Cardiac muscle cell (in vitro differentiated cells and primary cell): Measurements from ENCODE around the gene DNAH12. TPM values are rescaled to one million over a fixed set of nuclear protein-coding genes. Genes with fewer than 3 reads are reported as not detected.
"Not testable (repeated sequence)": the region's sequence is repeated elsewhere in the genome, so short reads cannot be mapped to it uniquely, and the experiment has no call there.

Experiments
- DNase-seq, 2 donors: peaks; one replicate each; pipeline versions ENCODE4 v3.0.0 to v3.0.0-alpha.2; 2010 to 2017; ENCODE audit warnings: low read depth in 1 of 2, low spot score in 1 of 2
- H3K27ac ChIP-seq: fragments of 200-600 bp; sonication (generic); 2 replicates; pipeline ENCODE4 v1.5.1; 2016
- H3K27me3 ChIP-seq: fragments of 200-600 bp; sonication (generic); 2 replicates; pipeline ENCODE4 v1.6.0; 2016; ENCODE audit warnings: control low read depth
- H3K36me3 ChIP-seq: fragments of 200-600 bp; sonication (generic); 2 replicates; pipeline ENCODE4 v1.5.1; 2016; ENCODE audit warnings: control low read depth
- H3K4me1 ChIP-seq: fragments of 200-600 bp; sonication (generic); 2 replicates; pipeline ENCODE4 v1.8.1; 2017; ENCODE audit warnings: low read depth, mild to moderate bottlenecking, mixed run types
- H3K4me3 ChIP-seq: fragments of 200-600 bp; sonication (generic); 2 replicates; pipeline ENCODE4 v1.5.1; 2016; ENCODE audit warnings: mild to moderate bottlenecking
- H3K9me3 ChIP-seq: fragments of 200-600 bp; sonication (generic); 2 replicates; pipeline ENCODE4 v1.5.1; 2017; ENCODE audit warnings: low read depth, mild to moderate bottlenecking, control low read depth
- polyA plus RNA-seq: library from polyadenylated mRNA; unstranded; fragments of >200 nt; fragmentation: Nextera tagmentation; extraction: Ambion mirVana; gene quantifications from 2 replicates; pipeline ENCODE4 v1.2.1, GENCODE V29; 2016
- total RNA-seq: library from RNA; depleted of rRNA; stranded (reverse); fragments of >200 nt; gene quantifications from 2 replicates; pipeline ENCODE4 v1.2.3, GENCODE V29; 2016
- TF ChIP-seq, protein P1 (sequence below): IDR thresholded peaks from 2 replicates; pipeline ENCODE4 v1.5.1; 2012; ENCODE audit warnings: low read depth, mild to moderate bottlenecking, low read length

DNAH12 gene
- total and polyA plus RNA-seq, 2 experiments from 2014 or later = 0.57 to 0.71 TPM

DNA sequence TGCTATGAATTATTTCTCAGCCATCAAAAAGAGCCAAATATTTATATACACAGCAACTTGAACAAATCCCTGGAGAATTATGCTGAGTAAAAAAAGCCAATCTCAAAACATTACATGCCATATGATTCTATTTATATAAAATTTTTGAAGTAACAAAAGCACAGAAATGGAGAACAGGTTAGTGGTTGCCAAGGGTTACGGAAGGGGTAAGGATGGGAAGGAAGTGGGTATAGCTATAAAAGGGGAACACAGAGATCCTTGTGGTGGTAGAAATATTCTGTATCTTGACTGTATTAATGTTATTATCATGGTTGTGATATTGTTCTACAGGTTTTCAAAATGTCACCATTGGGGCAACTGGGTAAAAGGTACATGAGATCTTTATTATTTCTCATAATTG lies 189.4 kb downstream of the DNAH12 start:
- Histone ChIP-seq H3K27me3 (no peaks in the 10 kb centered on the region), H3K4me1 (no peaks in the 10 kb centered on the region), H3K27ac (no peak overlapping the region), H3K9me3 (no peaks in the 10 kb centered on the region), H3K4me3 (no peak overlapping the region), H3K36me3 (no peaks in the 10 kb centered on the region)
- TF ChIP-seq, protein P1, sequence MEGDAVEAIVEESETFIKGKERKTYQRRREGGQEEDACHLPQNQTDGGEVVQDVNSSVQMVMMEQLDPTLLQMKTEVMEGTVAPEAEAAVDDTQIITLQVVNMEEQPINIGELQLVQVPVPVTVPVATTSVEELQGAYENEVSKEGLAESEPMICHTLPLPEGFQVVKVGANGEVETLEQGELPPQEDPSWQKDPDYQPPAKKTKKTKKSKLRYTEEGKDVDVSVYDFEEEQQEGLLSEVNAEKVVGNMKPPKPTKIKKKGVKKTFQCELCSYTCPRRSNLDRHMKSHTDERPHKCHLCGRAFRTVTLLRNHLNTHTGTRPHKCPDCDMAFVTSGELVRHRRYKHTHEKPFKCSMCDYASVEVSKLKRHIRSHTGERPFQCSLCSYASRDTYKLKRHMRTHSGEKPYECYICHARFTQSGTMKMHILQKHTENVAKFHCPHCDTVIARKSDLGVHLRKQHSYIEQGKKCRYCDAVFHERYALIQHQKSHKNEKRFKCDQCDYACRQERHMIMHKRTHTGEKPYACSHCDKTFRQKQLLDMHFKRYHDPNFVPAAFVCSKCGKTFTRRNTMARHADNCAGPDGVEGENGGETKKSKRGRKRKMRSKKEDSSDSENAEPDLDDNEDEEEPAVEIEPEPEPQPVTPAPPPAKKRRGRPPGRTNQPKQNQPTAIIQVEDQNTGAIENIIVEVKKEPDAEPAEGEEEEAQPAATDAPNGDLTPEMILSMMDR = no peak
- DNase-seq = no peak

DNA sequence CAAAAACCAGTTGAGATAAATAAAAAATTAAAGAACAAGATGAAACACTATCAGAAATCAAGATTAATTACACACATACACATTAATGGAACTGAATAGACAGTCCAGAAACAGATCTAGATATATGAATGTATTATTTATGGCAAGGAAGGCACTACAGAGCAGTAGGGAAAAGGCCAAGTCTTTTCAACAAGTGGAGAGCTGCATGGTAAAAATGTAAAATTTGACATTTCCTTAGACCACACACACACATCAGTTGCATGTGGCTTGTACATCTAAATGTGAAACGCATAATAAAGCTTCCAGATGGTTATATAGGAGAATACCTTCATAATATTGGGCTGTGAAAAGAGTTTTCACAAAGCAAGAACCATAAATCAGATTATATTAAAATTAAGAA lies 193.9 kb downstream of the DNAH12 start:
- H3K4me3 ChIP-seq = no peak overlapping the region

DNA sequence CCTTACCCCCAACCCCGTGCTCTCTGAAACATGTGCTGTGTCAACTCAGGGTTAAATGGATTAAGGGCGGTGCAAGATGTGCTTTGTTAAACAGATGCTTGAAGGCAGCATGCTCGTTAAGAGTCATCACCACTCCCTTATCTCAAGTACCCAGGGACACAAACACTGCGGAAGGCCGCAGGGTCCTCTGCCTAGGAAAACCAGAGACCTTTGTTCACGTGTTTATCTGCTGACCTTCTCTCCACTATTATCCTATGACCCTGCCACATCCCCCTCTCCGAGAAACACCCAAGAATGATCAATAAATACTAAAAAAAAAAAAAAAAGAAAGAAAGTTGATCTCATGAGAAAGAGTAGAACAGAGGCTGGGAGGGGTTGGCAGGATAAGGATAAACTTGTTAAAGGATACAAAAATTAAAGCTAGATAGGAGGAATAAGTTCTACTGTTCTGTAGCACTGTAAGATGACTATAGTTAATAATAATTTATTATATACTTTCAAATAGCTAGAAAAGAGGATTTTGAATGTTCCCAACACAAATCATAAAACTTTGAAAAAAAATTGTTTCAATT lies 205.0 kb downstream of the DNAH12 start:
- peaks cover 15% of the 10 kb centered on the region for H3K27me3 ChIP-seq
- not testable (repeated sequence) for H3K4me3 ChIP-seq, H3K36me3 ChIP-seq, DNase-seq, H3K9me3 ChIP-seq, H3K4me1 ChIP-seq, H3K27ac ChIP-seq

More for the DNA sequence above, 193.9 kb downstream of the DNAH12 start:
- Histone ChIP-seq H3K36me3 (no peaks in the 10 kb centered on the region), H3K4me1 (no peaks in the 10 kb centered on the region), H3K27me3 (peaks cover 7% of the 10 kb centered on the region), H3K27ac (no peak overlapping the region), H3K9me3 (no peaks in the 10 kb centered on the region)
- no peak for DNase-seq
- TF ChIP-seq, protein P1 = no peak

DNA sequence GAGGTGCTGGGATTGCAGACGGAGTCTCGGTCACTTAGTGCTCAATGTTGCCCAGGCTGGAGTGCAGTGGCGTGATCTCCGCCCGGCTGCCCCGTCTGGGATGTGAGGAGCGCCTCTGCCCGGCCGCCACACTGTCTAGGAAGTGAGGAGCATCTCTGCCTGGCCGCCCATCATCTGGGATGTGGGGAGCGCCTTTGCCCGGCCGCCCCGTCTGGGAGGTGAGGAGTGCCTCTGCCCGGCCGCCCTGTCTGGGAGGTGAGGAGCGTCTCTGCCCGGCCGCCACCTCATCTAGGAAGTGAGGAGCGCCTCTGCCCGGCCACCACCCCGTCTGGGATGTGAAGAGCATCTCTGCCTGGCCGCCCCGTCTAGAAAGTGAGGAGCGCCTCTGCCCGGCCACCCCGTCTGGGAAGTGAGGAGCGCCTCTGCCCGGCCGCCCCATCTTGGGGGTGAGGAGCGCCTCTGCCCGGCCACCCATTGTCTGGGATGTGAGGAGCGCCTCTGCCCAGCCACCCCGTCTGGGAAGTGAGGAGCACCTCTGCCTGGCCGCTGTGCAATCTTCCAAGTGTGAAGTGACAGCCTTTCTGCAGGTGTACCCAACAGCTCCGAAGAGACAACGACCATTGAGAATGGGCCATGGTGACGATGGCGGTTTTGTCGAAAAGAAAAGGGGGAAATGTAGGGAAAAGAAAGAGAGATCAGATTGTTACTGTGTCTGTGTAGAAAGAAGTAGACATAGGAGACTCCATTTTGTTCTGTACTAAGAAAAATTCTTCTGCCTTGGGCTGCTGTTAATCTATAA lies 205.7 kb downstream of the DNAH12 start:
- H3K36me3 ChIP-seq, DNase-seq, H3K27ac ChIP-seq, H3K9me3 ChIP-seq, H3K4me3 ChIP-seq, H3K4me1 ChIP-seq: not testable (repeated sequence)
- H3K27me3 ChIP-seq = peaks cover 11% of the 10 kb centered on the region

DNA sequence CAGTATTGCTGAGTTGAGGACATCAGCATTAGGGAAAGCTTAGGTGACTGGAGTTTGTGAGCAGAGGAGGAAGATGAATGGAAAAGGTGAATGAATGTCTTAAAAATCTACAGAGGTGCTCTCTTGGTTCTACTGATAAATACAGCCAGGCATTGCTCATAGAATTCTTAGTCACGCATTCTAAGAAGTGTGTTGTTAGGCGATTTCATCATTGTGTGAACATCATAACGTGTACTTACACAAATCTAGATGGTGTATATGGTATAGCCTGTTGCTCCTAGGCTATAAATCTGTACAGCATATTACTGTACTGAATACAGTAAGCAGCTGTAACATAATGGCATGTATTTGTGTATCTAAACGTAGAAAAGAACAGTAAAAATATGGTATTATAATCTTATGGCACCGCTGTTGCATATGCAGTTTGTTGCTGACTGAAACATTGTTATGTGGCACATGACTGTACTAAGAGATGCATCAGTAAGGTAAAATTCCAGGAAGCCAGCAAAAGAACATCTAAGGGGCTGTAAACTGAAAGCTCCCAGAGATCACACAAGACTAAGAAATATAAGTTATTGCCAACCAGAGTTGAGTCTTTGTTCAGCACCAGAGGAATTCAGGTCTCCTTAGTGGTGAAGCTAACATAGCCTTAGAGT lies 208.7 kb downstream of the DNAH12 start:
- no peak for DNase-seq
- H3K36me3 ChIP-seq = no peaks in the 10 kb centered on the region
- no peak overlapping the region for H3K27ac ChIP-seq
- TF ChIP-seq, protein P1 = no peak
- H3K9me3 ChIP-seq = no peaks in the 10 kb centered on the region
- no peak overlapping the region for H3K4me3 ChIP-seq
- H3K27me3 ChIP-seq = peaks cover 5% of the 10 kb centered on the region
- H3K4me1 ChIP-seq = no peaks in the 10 kb centered on the region

DNA sequence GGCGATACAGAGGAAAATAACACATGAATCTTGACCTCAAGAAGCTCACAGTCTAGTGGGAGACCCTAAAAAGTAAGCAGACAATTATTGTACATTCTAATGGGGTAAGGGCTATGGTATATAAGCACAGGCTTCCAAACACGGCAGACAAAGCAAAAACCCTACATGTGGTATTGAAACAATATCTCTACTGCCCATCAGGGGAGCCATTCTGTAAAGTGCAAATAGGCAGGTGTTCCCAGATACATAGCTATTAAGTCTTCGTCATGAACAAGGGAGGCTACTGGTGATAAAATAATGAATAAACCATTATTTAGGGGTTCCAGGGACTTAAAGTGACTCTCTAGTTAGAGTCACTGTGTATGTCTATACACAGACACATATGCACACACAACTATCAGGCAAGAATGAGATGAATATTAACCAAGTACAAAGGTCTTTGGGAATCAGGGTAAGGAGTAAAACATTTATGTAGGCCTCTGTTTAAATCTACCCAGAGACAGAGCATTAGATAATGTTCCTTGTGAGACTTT lies 213.0 kb downstream of the DNAH12 start:
- H3K4me3 ChIP-seq = no peak overlapping the region
- TF ChIP-seq, protein P1 = no peak
- H3K27me3 ChIP-seq = peaks cover 5% of the 10 kb centered on the region
- DNase-seq = no peak
- H3K27ac ChIP-seq = no peak overlapping the region
- H3K4me1 ChIP-seq = no peaks in the 10 kb centered on the region
- no peaks in the 10 kb centered on the region for H3K36me3 ChIP-seq
- no peaks in the 10 kb centered on the region for H3K9me3 ChIP-seq

DNA sequence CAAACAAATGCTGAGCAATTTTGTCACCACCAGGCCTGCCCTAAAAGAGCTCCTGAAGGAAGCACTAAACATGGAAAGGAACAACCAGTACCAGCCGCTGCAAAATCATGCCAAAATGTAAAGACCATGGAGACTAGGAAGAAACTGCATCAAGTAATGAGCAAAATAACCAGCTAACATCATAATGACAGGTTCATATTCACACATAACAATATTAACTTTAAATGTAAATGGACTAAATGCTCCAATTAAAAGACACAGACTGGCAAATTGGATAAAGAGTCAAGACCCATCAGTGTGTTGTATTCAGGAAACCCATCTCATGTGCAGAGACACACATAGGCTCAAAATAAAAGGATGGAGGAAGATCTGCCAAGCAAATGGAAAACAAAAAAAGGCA lies 217.6 kb downstream of the DNAH12 start:
- not testable (repeated sequence) for H3K4me3 ChIP-seq, H3K27me3 ChIP-seq, H3K9me3 ChIP-seq, H3K27ac ChIP-seq, H3K36me3 ChIP-seq, H3K4me1 ChIP-seq, DNase-seq
